HepG2 (cell line): ENCODE results near the gene P4HB. TPM values are rescaled to one million over a fixed set of nuclear protein-coding genes. Genes with fewer than 3 reads are reported as not detected.

Experiments used
- AGO2 ChIP-seq: fragments of 200-400 bp; formaldehyde crosslinking; optimal IDR thresholded peaks from 2 replicates; pipeline ENCODE3; 2017; ENCODE audit warnings: mild to moderate bottlenecking, low read depth, low read length, moderate library complexity
- ARNTL ChIP-seq: sonication (generic); formaldehyde crosslinking; IDR thresholded peaks from 2 replicates; pipeline ENCODE4 v1.4.0; 2020; ENCODE audit warnings: mild to moderate bottlenecking, missing genetic modification reagents
- CENPX ChIP-seq: sonication (generic); formaldehyde crosslinking; IDR thresholded peaks from 2 replicates; pipeline ENCODE4 v1.9.0; 2021; ENCODE audit warnings: mild to moderate bottlenecking, missing genetic modification reagents, moderate library complexity
- CHCHD3 ChIP-seq: sonication (generic); formaldehyde crosslinking; IDR thresholded peaks from 2 replicates; pipeline ENCODE4 v1.8.0; 2022; ENCODE audit warnings: mild to moderate bottlenecking, missing genetic modification reagents, moderate library complexity
- GLI4 ChIP-seq: sonication (generic); formaldehyde crosslinking; IDR thresholded peaks from 2 replicates; pipeline ENCODE4 v1.5.1; 2020; ENCODE audit warnings: missing genetic modification reagents, mild to moderate bottlenecking, moderate library complexity, borderline replicate concordance
- KMT2B ChIP-seq: IDR thresholded peaks from 2 replicates; pipeline ENCODE4 v1.6.1; 2016; ENCODE audit warnings: missing genetic modification reagents, missing compliant biosample characterization
- MEIS2 ChIP-seq: sonication (generic); formaldehyde crosslinking; IDR thresholded peaks from 2 replicates; pipeline ENCODE4 v1.9.0; 2021; ENCODE audit warnings: mild to moderate bottlenecking, missing genetic modification reagents
- NFYB ChIP-seq: sonication (generic); formaldehyde crosslinking; IDR thresholded peaks from 2 replicates; pipeline ENCODE4 v1.4.0; 2020; ENCODE audit warnings: missing genetic modification reagents
- PCBP2 ChIP-seq: fragments of 200-400 bp; formaldehyde crosslinking; optimal IDR thresholded peaks from 2 replicates; pipeline ENCODE3; 2018; ENCODE audit warnings: low read length, low read depth; ENCODE audit not compliant: poor library complexity, severe bottlenecking
- RBM22 ChIP-seq: fragments of 200-400 bp; formaldehyde crosslinking; optimal IDR thresholded peaks from 2 replicates; pipeline ENCODE3; 2017; ENCODE audit warnings: mild to moderate bottlenecking, low read length, moderate library complexity
- TP53 ChIP-seq: sonication (generic); formaldehyde crosslinking; conservative IDR thresholded peaks from 2 replicates; pipeline ENCODE4 v1.4.0; 2020; ENCODE audit warnings: missing genetic modification reagents
- WIZ ChIP-seq: sonication (generic); formaldehyde crosslinking; IDR thresholded peaks from 2 replicates; pipeline ENCODE4 v1.5.1; 2020; ENCODE audit warnings: mild to moderate bottlenecking, missing genetic modification reagents
- ZBTB7A ChIP-seq: sonication (generic); formaldehyde crosslinking; IDR thresholded peaks from 2 replicates; pipeline ENCODE4 v1.8.0; 2022; ENCODE audit warnings: mild to moderate bottlenecking, missing genetic modification reagents
- ZNF331 ChIP-seq: sonication (generic); formaldehyde crosslinking; IDR thresholded peaks from 2 replicates; pipeline ENCODE4 v1.4.0; 2020; ENCODE audit warnings: missing genetic modification reagents
- ZNF33B ChIP-seq: sonication (generic); formaldehyde crosslinking; IDR thresholded peaks from 2 replicates; pipeline ENCODE4 v1.5.1; 2020; ENCODE audit warnings: mild to moderate bottlenecking, missing genetic modification reagents
- ZNF484 ChIP-seq: sonication (generic); formaldehyde crosslinking; IDR thresholded peaks from 2 replicates; pipeline ENCODE4 v1.5.1; 2020; ENCODE audit warnings: mild to moderate bottlenecking, low read depth, missing genetic modification reagents, borderline replicate concordance
- ZNF775 ChIP-seq: sonication (generic); formaldehyde crosslinking; IDR thresholded peaks from 2 replicates; pipeline ENCODE4 v1.4.0; 2020; ENCODE audit warnings: missing genetic modification reagents, mild to moderate bottlenecking, moderate library complexity, borderline replicate concordance
- ZNF839 ChIP-seq: sonication (generic); formaldehyde crosslinking; IDR thresholded peaks from 2 replicates; pipeline ENCODE4 v1.4.0; 2020; ENCODE audit warnings: missing genetic modification reagents, mild to moderate bottlenecking, borderline replicate concordance
- polyA plus RNA-seq, 8 experiments: library from polyadenylated mRNA; depleted of rRNA in 3 of 8; stranded (reverse) in 7 of 8; unstranded in 1 of 8; fragments of >200 nt; fragmentation: Illumina TruSeq in 4 of 8; extraction: Trizol in 4 of 8; gene quantifications; 2 replicates each; pipeline versions ENCODE4 v1.2.1 to v1.2.3, GENCODE V29; 2011 to 2016; ENCODE audit warnings: low read depth in 4 of 8, missing spikeins in 1 of 8, mixed read lengths in 1 of 8; ENCODE audit not compliant: insufficient read depth in 1 of 8
- total RNA-seq, 5 experiments: library from RNA; depleted of rRNA; stranded (reverse); fragments of >200 nt; fragmentation: Illumina TruSeq; extraction: Trizol; gene quantifications; 2 replicates each; pipeline ENCODE4 v1.2.3, GENCODE V29; 2016; ENCODE audit warnings: low read depth in 1 of 5
- TF ChIP-seq, protein P1 (sequence below): sonication (generic); formaldehyde crosslinking; IDR thresholded peaks from 2 replicates; pipeline ENCODE4 v1.5.0; 2020; ENCODE audit warnings: mild to moderate bottlenecking, missing genetic modification reagents
- TF ChIP-seq, protein P2 (sequence below): IDR thresholded peaks from 2 replicates; pipeline ENCODE4 v1.6.1; 2016; ENCODE audit warnings: missing biosample characterization, missing genetic modification reagents, low read depth
- TF ChIP-seq, protein P3 (sequence below): sonication (generic); formaldehyde crosslinking; IDR thresholded peaks from 2 replicates; pipeline ENCODE4 v1.5.0; 2020; ENCODE audit warnings: mild to moderate bottlenecking, low read depth, missing genetic modification reagents, borderline replicate concordance
- TF ChIP-seq, protein P4 (sequence below): sonication (generic); formaldehyde crosslinking; IDR thresholded peaks from 2 replicates; pipeline ENCODE4 v1.5.0; 2020; ENCODE audit warnings: missing genetic modification reagents, mild to moderate bottlenecking, borderline replicate concordance
- TF ChIP-seq, protein P5 (sequence below): sonication (generic); formaldehyde crosslinking; IDR thresholded peaks from 2 replicates; pipeline ENCODE4 v1.4.0; 2020; ENCODE audit warnings: mild to moderate bottlenecking, low read depth, missing genetic modification reagents
- TF ChIP-seq, protein P6 (sequence below): IDR thresholded peaks from 2 replicates; pipeline ENCODE4 v1.6.1; 2016; ENCODE audit warnings: control low read depth

The P4HB gene
- total and polyA plus RNA-seq, 2 of the 13 experiments (the other 11 are each of a cell fraction or from before 2014, with no cell fraction given): 185 to 782 TPM

DNA sequence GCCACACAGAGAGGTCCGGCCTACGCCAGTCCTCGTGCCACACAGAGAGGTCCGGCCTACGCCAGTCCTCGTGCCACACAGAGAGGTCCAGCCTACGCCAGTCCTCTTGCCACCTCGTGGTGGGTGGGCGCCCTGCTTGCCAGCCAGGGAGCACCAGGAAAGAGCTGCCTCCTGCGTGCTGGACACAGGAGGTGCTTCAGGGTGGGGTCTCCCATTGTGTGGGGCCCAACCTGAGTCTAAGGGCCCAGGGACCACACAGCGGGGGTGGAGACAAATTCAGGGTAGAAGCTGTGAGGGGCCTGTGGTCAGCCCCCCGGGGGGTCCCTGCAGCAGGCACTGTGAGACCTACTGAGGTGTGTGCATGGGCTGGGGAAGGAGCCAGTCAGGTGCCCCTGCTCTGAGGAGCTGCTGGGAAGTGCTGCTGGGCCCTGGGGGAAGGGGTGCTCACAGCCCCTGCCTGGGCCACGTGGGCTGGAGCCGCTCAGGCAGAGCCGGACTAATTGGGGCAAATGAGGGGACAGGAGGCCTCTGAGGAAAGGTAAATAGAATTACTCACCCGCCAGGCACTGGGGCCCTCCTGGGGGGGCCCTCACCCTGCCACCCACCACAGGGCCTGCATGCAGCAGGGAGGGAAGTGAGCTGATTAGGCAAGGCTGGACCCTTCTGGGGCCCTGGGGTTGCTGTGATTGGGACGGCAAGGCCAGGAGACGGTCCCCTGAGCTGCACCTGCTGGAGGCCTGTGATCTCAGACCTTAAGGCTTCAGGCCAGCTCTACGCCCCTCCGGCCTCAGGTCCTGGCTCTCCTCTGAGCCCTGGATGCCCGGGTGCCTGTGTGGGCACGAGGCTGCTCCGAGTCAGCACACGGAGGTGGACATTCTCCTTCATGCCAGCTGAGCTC lies 45.3 kb downstream of the P4HB start (continued):
- TF ChIP-seq, protein P1, sequence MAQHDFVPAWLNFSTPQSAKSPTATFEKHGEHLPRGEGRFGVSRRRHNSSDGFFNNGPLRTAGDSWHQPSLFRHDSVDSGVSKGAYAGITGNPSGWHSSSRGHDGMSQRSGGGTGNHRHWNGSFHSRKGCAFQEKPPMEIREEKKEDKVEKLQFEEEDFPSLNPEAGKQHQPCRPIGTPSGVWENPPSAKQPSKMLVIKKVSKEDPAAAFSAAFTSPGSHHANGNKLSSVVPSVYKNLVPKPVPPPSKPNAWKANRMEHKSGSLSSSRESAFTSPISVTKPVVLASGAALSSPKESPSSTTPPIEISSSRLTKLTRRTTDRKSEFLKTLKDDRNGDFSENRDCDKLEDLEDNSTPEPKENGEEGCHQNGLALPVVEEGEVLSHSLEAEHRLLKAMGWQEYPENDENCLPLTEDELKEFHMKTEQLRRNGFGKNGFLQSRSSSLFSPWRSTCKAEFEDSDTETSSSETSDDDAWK: no peak
- TF ChIP-seq MEIS2 (CRISPR knock-in tag) (no peak), KMT2B (CRISPR knock-in tag) (no peak), ARNTL (peak; percentile 71), CENPX (CRISPR knock-in tag) (no peak), AGO2 (no peak), ZNF484 (CRISPR knock-in tag) (no peak), ZNF33B (CRISPR knock-in tag) (no peak), CHCHD3 (CRISPR knock-in tag) (no peak), WIZ (CRISPR knock-in tag) (no peak), NFYB (CRISPR knock-in tag) (peak; percentile 63), ZNF839 (CRISPR knock-in tag) (no peak), PCBP2 (no peak), ZBTB7A (CRISPR knock-in tag) (no peak), RBM22 (no peak), ZNF331 (CRISPR knock-in tag) (peak; percentile 22; the same call in 1 of the 2 replicates), ZNF775 (CRISPR knock-in tag) (no peak), TP53 (no peak), GLI4 (CRISPR knock-in tag) (no peak)
- TF ChIP-seq, protein P2, sequence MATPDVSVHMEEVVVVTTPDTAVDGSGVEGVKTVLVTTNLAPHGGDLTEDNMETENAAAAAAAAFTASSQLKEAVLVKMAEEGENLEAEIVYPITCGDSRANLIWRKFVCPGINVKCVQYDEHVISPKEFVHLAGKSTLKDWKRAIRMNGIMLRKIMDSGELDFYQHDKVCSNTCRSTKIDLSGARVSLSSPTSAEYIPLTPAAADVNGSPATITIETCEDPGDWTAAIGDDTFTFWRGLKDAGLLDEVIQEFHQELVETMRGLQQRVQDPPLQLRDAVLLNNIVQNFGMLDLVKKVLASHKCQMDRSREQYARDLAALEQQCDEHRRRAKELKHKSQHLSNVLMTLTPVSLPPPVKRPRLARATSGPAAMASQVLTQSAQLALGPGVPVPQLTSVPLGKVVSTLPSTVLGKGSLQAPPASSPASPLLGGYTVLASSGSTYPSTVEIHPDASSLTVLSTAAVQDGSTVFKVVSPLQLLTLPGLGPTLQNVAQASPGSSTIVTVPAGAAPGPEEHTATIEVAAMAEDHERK (CRISPR knock-in tag): no peak
- TF ChIP-seq, protein P3, sequence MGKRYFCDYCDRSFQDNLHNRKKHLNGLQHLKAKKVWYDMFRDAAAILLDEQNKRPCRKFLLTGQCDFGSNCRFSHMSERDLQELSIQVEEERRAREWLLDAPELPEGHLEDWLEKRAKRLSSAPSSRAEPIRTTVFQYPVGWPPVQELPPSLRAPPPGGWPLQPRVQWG: no peak
- TF ChIP-seq, protein P4, sequence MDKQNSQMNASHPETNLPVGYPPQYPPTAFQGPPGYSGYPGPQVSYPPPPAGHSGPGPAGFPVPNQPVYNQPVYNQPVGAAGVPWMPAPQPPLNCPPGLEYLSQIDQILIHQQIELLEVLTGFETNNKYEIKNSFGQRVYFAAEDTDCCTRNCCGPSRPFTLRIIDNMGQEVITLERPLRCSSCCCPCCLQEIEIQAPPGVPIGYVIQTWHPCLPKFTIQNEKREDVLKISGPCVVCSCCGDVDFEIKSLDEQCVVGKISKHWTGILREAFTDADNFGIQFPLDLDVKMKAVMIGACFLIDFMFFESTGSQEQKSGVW: no peak
- TF ChIP-seq, protein P5, sequence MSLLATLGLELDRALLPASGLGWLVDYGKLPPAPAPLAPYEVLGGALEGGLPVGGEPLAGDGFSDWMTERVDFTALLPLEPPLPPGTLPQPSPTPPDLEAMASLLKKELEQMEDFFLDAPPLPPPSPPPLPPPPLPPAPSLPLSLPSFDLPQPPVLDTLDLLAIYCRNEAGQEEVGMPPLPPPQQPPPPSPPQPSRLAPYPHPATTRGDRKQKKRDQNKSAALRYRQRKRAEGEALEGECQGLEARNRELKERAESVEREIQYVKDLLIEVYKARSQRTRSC (CRISPR knock-in tag): no peak
- TF ChIP-seq, protein P6, sequence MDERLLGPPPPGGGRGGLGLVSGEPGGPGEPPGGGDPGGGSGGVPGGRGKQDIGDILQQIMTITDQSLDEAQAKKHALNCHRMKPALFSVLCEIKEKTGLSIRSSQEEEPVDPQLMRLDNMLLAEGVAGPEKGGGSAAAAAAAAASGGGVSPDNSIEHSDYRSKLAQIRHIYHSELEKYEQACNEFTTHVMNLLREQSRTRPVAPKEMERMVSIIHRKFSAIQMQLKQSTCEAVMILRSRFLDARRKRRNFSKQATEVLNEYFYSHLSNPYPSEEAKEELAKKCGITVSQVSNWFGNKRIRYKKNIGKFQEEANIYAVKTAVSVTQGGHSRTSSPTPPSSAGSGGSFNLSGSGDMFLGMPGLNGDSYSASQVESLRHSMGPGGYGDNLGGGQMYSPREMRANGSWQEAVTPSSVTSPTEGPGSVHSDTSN: no peak
